HepG2 (cell line): ENCODE data around the gene CLDN9. TPM values are rescaled to one million over a fixed set of nuclear protein-coding genes. Genes with fewer than 3 reads are reported as not detected.
A peak's percentile ranks its signal among the peaks of the same experiment; 100 is the strongest.

Source experiments
- CC2D1A ChIP-seq: sonication (generic); formaldehyde crosslinking; IDR thresholded peaks from 2 replicates; pipeline ENCODE4 v1.8.1; 2023; ENCODE audit warnings: mild to moderate bottlenecking, missing genetic modification reagents
- CEBPG ChIP-seq: IDR thresholded peaks from 2 replicates; pipeline ENCODE4 v1.6.1; 2016
- ELF3 ChIP-seq: IDR thresholded peaks from 2 replicates; pipeline ENCODE4 v1.6.1; 2016; ENCODE audit warnings: missing genetic modification reagents, missing compliant biosample characterization
- HDAC2 ChIP-seq: sonication (generic); formaldehyde crosslinking; IDR thresholded peaks from 2 replicates; pipeline ENCODE4 v1.4.0; 2020; ENCODE audit warnings: missing genetic modification reagents
- KMT2A ChIP-seq: sonication (generic); formaldehyde crosslinking; IDR thresholded peaks from 2 replicates; pipeline ENCODE4 v1.4.0; 2020; ENCODE audit warnings: missing genetic modification reagents
- MTF2 ChIP-seq: sonication (generic); formaldehyde crosslinking; IDR thresholded peaks from 2 replicates; pipeline ENCODE4 v1.5.0; 2020; ENCODE audit warnings: missing genetic modification reagents, borderline replicate concordance
- MXI1 ChIP-seq: IDR thresholded peaks from 3 replicates; pipeline ENCODE4 v1.6.1; 2012; ENCODE audit warnings: low read depth, low read length, inconsistent platforms, borderline replicate concordance
- SRSF1 ChIP-seq: fragments of 200-400 bp; formaldehyde crosslinking; optimal IDR thresholded peaks from 2 replicates; pipeline ENCODE3; 2017; ENCODE audit warnings: mild to moderate bottlenecking, low read depth, low read length, moderate library complexity
- TCF12 ChIP-seq, 2 experiments: fragments of 450-650 bp in 1 of 2; sonication (generic) in 1 of 2; formaldehyde crosslinking in 1 of 2; IDR thresholded peaks; 2 replicates each; pipeline versions ENCODE4 v1.6.1 to v1.8.0; 2017 to 2022; ENCODE audit warnings: antibody characterized with exemption in 1 of 2, mild to moderate bottlenecking in 1 of 2, missing genetic modification reagents in 1 of 2, moderate library complexity in 1 of 2
- ZFP82 ChIP-seq: sonication (generic); formaldehyde crosslinking; IDR thresholded peaks from 2 replicates; pipeline ENCODE4 v1.5.1; 2020; ENCODE audit warnings: mild to moderate bottlenecking, missing genetic modification reagents, borderline replicate concordance
- ZNF138 ChIP-seq: sonication (generic); formaldehyde crosslinking; IDR thresholded peaks from 2 replicates; pipeline ENCODE4 v1.5.0; 2020; ENCODE audit warnings: mild to moderate bottlenecking, low read depth, missing genetic modification reagents
- ZNF337 ChIP-seq: sonication (generic); formaldehyde crosslinking; IDR thresholded peaks from 2 replicates; pipeline ENCODE4 v1.5.1; 2020; ENCODE audit warnings: missing genetic modification reagents, low read depth, mild to moderate bottlenecking, borderline replicate concordance
- ZNF451 ChIP-seq: sonication (generic); formaldehyde crosslinking; IDR thresholded peaks from 2 replicates; pipeline ENCODE4 v1.5.0; 2020; ENCODE audit warnings: mild to moderate bottlenecking, missing genetic modification reagents
- ZNF75D ChIP-seq: sonication (generic); formaldehyde crosslinking; IDR thresholded peaks from 2 replicates; pipeline ENCODE4 v1.8.1; 2023; ENCODE audit warnings: missing genetic modification reagents, mild to moderate bottlenecking, borderline replicate concordance
- polyA plus RNA-seq, 8 experiments: library from polyadenylated mRNA; depleted of rRNA in 3 of 8; stranded (reverse) in 7 of 8; unstranded in 1 of 8; fragments of >200 nt; fragmentation: Illumina TruSeq in 4 of 8; extraction: Trizol in 4 of 8; gene quantifications; 2 replicates each; pipeline versions ENCODE4 v1.2.1 to v1.2.3, GENCODE V29; 2011 to 2016; ENCODE audit warnings: low read depth in 4 of 8, missing spikeins in 1 of 8, mixed read lengths in 1 of 8; ENCODE audit not compliant: insufficient read depth in 1 of 8
- total RNA-seq, 5 experiments: library from RNA; depleted of rRNA; stranded (reverse); fragments of >200 nt; fragmentation: Illumina TruSeq; extraction: Trizol; gene quantifications; 2 replicates each; pipeline ENCODE4 v1.2.3, GENCODE V29; 2016; ENCODE audit warnings: low read depth in 1 of 5
- TF ChIP-seq, protein P1 (sequence below): sonication (generic); formaldehyde crosslinking; IDR thresholded peaks from one replicate; pipeline ENCODE4 v1.5.1; 2020; ENCODE audit warnings: mild to moderate bottlenecking, missing genetic modification reagents; ENCODE audit errors: not compliant biosample characterization
- TF ChIP-seq, protein P2 (sequence below), 2 experiments: sonication (generic) in 1 of 2; formaldehyde crosslinking in 1 of 2; IDR thresholded peaks; 2 replicates each; pipeline versions ENCODE4 v1.4.0 to v1.6.1; 2018 to 2020; ENCODE audit warnings: missing genetic modification reagents in 2 of 2, borderline replicate concordance in 1 of 2, low read depth in 1 of 2, mild to moderate bottlenecking in 1 of 2, missing biosample characterization in 1 of 2
- TF ChIP-seq, protein P3 (sequence below): IDR thresholded peaks from 2 replicates; pipeline ENCODE4 v1.6.1; 2016; ENCODE audit warnings: missing compliant biosample characterization, missing genetic modification reagents, borderline replicate concordance

CLDN9 gene
- total and polyA plus RNA-seq, 2 of the 13 experiments (the other 11 are each of a cell fraction or from before 2014, with no cell fraction given), result 0.15 to 0.26 TPM

DNA sequence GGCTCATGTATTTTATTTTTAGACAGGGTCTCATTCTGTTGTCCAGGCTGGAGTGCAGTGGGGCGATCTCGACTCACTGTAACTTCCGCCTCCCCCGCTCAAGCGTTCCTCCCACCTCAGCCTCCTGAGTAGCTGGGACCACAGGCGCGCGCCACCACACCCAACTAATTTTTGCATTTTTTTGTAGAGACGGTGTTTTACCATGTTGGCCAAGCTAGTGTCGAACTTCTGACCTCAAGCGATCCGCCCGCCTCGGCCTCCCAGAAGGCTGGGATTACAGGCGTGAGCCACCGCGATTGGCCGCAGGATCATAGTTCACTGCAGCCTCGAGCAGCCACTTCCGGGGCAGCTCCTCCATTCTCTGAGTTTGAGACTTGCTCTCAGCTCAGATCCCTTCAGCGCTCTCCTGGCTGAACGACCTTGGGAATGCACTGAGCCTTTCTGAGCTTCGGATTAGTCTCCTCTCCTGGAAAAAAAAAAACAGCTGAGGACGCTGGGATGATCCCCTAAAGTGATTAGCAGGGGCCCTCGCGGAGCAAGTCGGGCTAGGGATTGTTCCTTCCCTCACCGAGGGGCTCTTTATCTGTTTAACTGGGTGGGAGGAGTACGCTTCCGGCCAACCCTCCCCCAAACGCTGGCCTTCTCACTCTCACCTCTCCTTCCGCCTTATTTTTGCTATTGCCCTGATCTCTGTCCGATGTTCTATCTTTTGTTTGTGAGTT lies 31.4 kb upstream of the CLDN9 start (continued):
- TF ChIP-seq, protein P1, sequence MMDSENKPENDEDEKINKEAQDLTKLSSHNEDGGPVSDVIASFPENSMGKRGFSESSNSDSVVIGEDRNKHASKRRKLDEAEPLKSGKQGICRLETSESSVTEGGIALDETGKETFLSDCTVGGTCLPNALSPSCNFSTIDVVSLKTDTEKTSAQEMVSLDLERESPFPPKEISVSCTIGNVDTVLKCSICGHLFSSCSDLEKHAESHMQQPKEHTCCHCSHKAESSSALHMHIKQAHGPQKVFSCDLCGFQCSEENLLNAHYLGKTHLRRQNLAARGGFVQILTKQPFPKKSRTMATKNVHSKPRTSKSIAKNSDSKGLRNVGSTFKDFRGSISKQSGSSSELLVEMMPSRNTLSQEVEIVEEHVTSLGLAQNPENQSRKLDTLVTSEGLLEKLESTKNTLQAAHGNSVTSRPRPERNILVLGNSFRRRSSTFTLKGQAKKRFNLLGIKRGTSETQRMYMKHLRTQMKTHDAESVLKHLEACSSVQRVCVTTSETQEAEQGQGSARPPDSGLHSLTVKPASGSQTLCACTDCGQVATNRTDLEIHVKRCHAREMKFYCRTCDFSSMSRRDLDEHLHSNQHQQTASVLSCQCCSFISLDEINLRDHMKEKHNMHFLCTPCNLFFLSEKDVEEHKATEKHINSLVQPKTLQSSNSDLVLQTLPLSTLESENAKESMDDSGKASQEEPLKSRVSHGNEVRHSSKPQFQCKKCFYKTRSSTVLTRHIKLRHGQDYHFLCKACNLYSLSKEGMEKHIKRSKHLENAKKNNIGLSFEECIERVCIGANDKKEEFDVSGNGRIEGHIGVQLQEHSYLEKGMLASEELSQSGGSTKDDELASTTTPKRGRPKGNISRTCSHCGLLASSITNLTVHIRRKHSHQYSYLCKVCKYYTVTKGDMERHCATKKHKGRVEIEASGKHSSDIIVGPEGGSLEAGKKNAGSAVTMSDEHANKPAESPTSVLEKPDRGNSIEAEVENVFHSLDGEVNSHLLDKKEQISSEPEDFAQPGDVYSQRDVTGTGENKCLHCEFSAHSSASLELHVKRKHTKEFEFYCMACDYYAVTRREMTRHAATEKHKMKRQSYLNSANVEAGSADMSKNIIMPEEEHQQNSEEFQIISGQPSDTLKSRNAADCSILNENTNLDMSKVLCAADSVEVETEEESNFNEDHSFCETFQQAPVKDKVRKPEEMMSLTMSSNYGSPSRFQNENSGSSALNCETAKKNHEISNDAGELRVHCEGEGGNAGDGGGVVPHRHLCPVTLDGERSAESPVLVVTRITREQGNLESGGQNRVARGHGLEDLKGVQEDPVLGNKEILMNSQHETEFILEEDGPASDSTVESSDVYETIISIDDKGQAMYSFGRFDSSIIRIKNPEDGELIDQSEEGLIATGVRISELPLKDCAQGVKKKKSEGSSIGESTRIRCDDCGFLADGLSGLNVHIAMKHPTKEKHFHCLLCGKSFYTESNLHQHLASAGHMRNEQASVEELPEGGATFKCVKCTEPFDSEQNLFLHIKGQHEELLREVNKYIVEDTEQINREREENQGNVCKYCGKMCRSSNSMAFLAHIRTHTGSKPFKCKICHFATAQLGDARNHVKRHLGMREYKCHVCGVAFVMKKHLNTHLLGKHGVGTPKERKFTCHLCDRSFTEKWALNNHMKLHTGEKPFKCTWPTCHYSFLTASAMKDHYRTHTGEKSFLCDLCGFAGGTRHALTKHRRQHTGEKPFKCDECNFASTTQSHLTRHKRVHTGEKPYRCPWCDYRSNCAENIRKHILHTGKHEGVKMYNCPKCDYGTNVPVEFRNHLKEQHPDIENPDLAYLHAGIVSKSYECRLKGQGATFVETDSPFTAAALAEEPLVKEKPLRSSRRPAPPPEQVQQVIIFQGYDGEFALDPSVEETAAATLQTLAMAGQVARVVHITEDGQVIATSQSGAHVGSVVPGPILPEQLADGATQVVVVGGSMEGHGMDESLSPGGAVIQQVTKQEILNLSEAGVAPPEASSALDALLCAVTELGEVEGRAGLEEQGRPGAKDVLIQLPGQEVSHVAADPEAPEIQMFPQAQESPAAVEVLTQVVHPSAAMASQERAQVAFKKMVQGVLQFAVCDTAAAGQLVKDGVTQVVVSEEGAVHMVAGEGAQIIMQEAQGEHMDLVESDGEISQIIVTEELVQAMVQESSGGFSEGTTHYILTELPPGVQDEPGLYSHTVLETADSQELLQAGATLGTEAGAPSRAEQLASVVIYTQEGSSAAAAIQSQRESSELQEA (CRISPR knock-in tag), result no peak
- TF ChIP-seq HDAC2 (CRISPR knock-in tag) (no peak), TCF12 (IDR thresholded peaks at IDR 0.05) (no peak), TCF12 (CRISPR knock-in tag; IDR thresholded peaks at IDR 0.05) (no peak; the same call in 1 of the 2 replicates), ZFP82 (CRISPR knock-in tag) (no peak), MTF2 (no peak), CC2D1A (no peak), SRSF1 (no peak), CEBPG (peak; percentile 20; the same call in 1 of the 2 replicates), ELF3 (CRISPR knock-in tag) (peak; percentile 77), ZNF337 (CRISPR knock-in tag) (no peak), ZNF138 (CRISPR knock-in tag) (no peak), MXI1 (0 out of 3 replicates have a peak, but pooled peaks have one; percentile 38), ZNF451 (no peak; the same call in 1 of the 2 replicates), ZNF75D (no peak), KMT2A (CRISPR knock-in tag) (peak; percentile 34; the same call in 1 of the 2 replicates)
- TF ChIP-seq, protein P2, sequence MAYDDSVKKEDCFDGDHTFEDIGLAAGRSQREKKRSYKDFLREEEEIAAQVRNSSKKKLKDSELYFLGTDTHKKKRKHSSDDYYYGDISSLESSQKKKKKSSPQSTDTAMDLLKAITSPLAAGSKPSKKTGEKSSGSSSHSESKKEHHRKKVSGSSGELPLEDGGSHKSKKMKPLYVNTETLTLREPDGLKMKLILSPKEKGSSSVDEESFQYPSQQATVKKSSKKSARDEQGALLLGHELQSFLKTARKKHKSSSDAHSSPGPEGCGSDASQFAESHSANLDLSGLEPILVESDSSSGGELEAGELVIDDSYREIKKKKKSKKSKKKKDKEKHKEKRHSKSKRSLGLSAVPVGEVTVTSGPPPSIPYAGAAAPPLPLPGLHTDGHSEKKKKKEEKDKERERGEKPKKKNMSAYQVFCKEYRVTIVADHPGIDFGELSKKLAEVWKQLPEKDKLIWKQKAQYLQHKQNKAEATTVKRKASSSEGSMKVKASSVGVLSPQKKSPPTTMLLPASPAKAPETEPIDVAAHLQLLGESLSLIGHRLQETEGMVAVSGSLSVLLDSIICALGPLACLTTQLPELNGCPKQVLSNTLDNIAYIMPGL (CRISPR knock-in tag; IDR thresholded peaks at IDR 0.05; ENCODE audit: borderline replicate concordance in 1 of 2, low read depth in 1 of 2), result 0 out of 4 replicates have a peak, but pooled peaks of 1 of the 2 experiments have one; percentile 20
- TF ChIP-seq, protein P3, sequence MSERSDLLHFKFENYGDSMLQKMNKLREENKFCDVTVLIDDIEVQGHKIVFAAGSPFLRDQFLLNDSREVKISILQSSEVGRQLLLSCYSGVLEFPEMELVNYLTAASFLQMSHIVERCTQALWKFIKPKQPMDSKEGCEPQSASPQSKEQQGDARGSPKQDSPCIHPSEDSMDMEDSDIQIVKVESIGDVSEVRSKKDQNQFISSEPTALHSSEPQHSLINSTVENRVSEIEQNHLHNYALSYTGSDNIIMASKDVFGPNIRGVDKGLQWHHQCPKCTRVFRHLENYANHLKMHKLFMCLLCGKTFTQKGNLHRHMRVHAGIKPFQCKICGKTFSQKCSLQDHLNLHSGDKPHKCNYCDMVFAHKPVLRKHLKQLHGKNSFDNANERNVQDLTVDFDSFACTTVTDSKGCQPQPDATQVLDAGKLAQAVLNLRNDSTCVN (CRISPR knock-in tag), result no peak
